Islet of Langerhans (tissue), 1 donor: ENCODE data around the gene CLDN16.
A peak's percentile ranks its signal among the peaks of the same experiment; 100 is the strongest.

Experiments
- FAIRE-seq: peaks from one replicate; lab custom pipeline; 2011; peaks lifted over from hg19 to GRCh38; lab: Jason Lieb, UNC

Gene CLDN16

GRCh38 chr3:190381441-190381840 lies 6.5 kb upstream of the CLDN16 start:
- FAIRE-seq: no peak

- FAIRE-seq: no peak
Measured at GRCh38 chr3:190382082-190382481, 5.9 kb upstream of the CLDN16 start.

- no peak for FAIRE-seq
Measured at GRCh38 chr3:190384309-190384756, 3.6 kb upstream of the CLDN16 start.

- FAIRE-seq: no peak
Measured at GRCh38 chr3:190385731-190386688, 2.0 kb upstream of the CLDN16 start.

- no peak for FAIRE-seq
Measured at GRCh38 chr3:190388703-190389102, 740 bp downstream of the CLDN16 start.

GRCh38 chr3:190396001-190396400 lies 8.0 kb downstream of the CLDN16 start:
- peak; percentile 13 for FAIRE-seq

GRCh38 chr3:190397889-190398288 lies 9.9 kb downstream of the CLDN16 start:
- FAIRE-seq: no peak

GRCh38 chr3:190399677-190400076 lies 11.7 kb downstream of the CLDN16 start:
- FAIRE-seq: no peak

GRCh38 chr3:190401963-190402362 lies 14.0 kb downstream of the CLDN16 start:
- no peak for FAIRE-seq

GRCh38 chr3:190404715-190405114 lies 16.8 kb downstream of the CLDN16 start:
- no peak for FAIRE-seq

GRCh38 chr3:190414297-190414696 lies 26.3 kb downstream of the CLDN16 start:
- no peak for FAIRE-seq

GRCh38 chr3:190424108-190424477 lies 36.1 kb downstream of the CLDN16 start:
- FAIRE-seq: peak; percentile 27

- peak; percentile 98 for FAIRE-seq
Measured at GRCh38 chr3:190424478-190425439, 36.8 kb downstream of the CLDN16 start.

GRCh38 chr3:190425833-190426232 lies 37.9 kb downstream of the CLDN16 start:
- FAIRE-seq: no peak

- FAIRE-seq: no peak
Measured at GRCh38 chr3:190426806-190427507, 39.0 kb downstream of the CLDN16 start.

GRCh38 chr3:190429681-190430080 lies 41.7 kb downstream of the CLDN16 start:
- no peak for FAIRE-seq

GRCh38 chr3:190430906-190431305 lies 42.9 kb downstream of the CLDN16 start:
- no peak for FAIRE-seq

- FAIRE-seq: no peak
Measured at GRCh38 chr3:190432216-190432615, 44.3 kb downstream of the CLDN16 start.

- no peak for FAIRE-seq
Measured at GRCh38 chr3:190433626-190434025, 45.7 kb downstream of the CLDN16 start.

- no peak for FAIRE-seq
Measured at GRCh38 chr3:190435618-190436017, 47.7 kb downstream of the CLDN16 start.

- FAIRE-seq: no peak
Measured at GRCh38 chr3:190436331-190436730, 48.4 kb downstream of the CLDN16 start.

- FAIRE-seq: no peak
Measured at GRCh38 chr3:190442240-190442639, 54.3 kb downstream of the CLDN16 start.
